Hepatocyte (in vitro differentiated cells): Measurements from ENCODE around the gene NEURL4. TPM values are rescaled to one million over a fixed set of nuclear protein-coding genes. Genes with fewer than 3 reads are reported as not detected.

ENCODE experiments used
- DNase-seq: peaks from one replicate; pipeline ENCODE4 v3.0.0-alpha.2; 2016; ENCODE audit warnings: low spot score
- H2AFZ ChIP-seq: fragments of 200-600 bp; sonication (generic); 2 replicates; pipeline ENCODE4 v1.6.0; 2016; ENCODE audit warnings: antibody characterized with exemption, mild to moderate bottlenecking
- H3K27ac ChIP-seq: fragments of 200-600 bp; sonication (generic); 2 replicates; pipeline ENCODE4 v1.5.1; 2016; ENCODE audit warnings: mild to moderate bottlenecking
- H3K27me3 ChIP-seq: fragments of 200-600 bp; sonication (generic); 2 replicates; pipeline ENCODE4 v1.6.1; 2016
- H3K36me3 ChIP-seq: fragments of 200-600 bp; sonication (generic); replicated peaks from 2 replicates; pipeline ENCODE4 v1.5.1; 2016; ENCODE audit warnings: low read depth; ENCODE audit not compliant: insufficient read depth
- H3K4me1 ChIP-seq: fragments of 200-600 bp; sonication (generic); 2 replicates; pipeline ENCODE4 v1.5.1; 2016; ENCODE audit warnings: mild to moderate bottlenecking, moderate library complexity; ENCODE audit not compliant: insufficient read depth
- H3K4me2 ChIP-seq: fragments of 200-600 bp; sonication (generic); 2 replicates; pipeline ENCODE4 v1.6.0; 2016
- H3K4me3 ChIP-seq: fragments of 200-600 bp; sonication (generic); 2 replicates; pipeline ENCODE4 v1.5.1; 2016; ENCODE audit warnings: mild to moderate bottlenecking
- H3K79me2 ChIP-seq: fragments of 200-600 bp; sonication (generic); 2 replicates; pipeline ENCODE4 v1.6.0; 2017; ENCODE audit warnings: mild to moderate bottlenecking
- H3K9me2 ChIP-seq: fragments of 200-600 bp; sonication (generic); replicated peaks from 2 replicates; pipeline ENCODE4 v1.6.0; 2017; ENCODE audit warnings: mild to moderate bottlenecking; ENCODE audit not compliant: insufficient read depth
- H3K9me3 ChIP-seq: fragments of 200-600 bp; sonication (generic); 2 replicates; pipeline ENCODE4 v1.5.1; 2016; ENCODE audit warnings: low read depth, mild to moderate bottlenecking
- H4K20me1 ChIP-seq: fragments of 200-600 bp; sonication (generic); 2 replicates; pipeline ENCODE4 v1.6.0; 2016; ENCODE audit warnings: mild to moderate bottlenecking; ENCODE audit not compliant: insufficient read depth, poor library complexity, severe bottlenecking
- CTCF ChIP-seq: fragments of 200-600 bp; sonication (generic); IDR thresholded peaks from 2 replicates; pipeline ENCODE4 v1.5.1; 2016; ENCODE audit warnings: antibody characterized with exemption, mild to moderate bottlenecking; ENCODE audit not compliant: poor library complexity
- EZH2 ChIP-seq: fragments of 200-600 bp; sonication (generic); IDR thresholded peaks from 2 replicates; pipeline ENCODE4 v1.6.1; 2016; ENCODE audit warnings: antibody characterized with exemption, mild to moderate bottlenecking, borderline replicate concordance
- EZH2phosphoT487 ChIP-seq: fragments of 200-600 bp; sonication (generic); IDR thresholded peaks from one replicate; pipeline ENCODE4 v1.6.1; 2018; ENCODE audit warnings: antibody characterized with exemption, mild to moderate bottlenecking, low read depth, moderate library complexity; ENCODE audit not compliant: unreplicated experiment, severe bottlenecking
- WGBS: methylation state at CpG from one replicate; pipeline ENCODE4 v1.1.6; 2016; ENCODE audit warnings: low lambda C conversion rate; ENCODE audit errors: missing lambda C conversion rate; 5-methylcytosine and 5-hydroxymethylcytosine counted together
- polyA plus RNA-seq: library from polyadenylated mRNA; unstranded; fragments of >200 nt; fragmentation: Nextera tagmentation; extraction: Ambion mirVana; gene quantifications from 2 replicates; pipeline ENCODE4 v1.2.1, GENCODE V29; 2016
- total RNA-seq: library from RNA; depleted of rRNA; stranded (reverse); fragments of >200 nt; gene quantifications from 2 replicates; pipeline ENCODE4 v1.2.3, GENCODE V29; 2014

NEURL4 gene
- total and polyA plus RNA-seq, 2 experiments from 2014 or later, result 9.5 to 9.6 TPM

GRCh38 chr17:7352910-7353635 is 23.9 kb upstream of the NEURL4 start:
- 96% methylated on average over 36 of the region's 37 CpGs for WGBS
- H2AFZ ChIP-seq, result no peak overlapping the region
- no peaks in the 10 kb centered on the region for H3K9me3 ChIP-seq
- H3K36me3 ChIP-seq, result no peaks in the 10 kb centered on the region
- no peaks in the 10 kb centered on the region for H3K9me2 ChIP-seq
- peak overlapping the region; percentile 100 for H3K27ac ChIP-seq
- H3K27me3 ChIP-seq, result no peaks in the 10 kb centered on the region
- peaks cover 21% of the 10 kb centered on the region for H3K79me2 ChIP-seq
- peak overlapping the region; percentile 94 for H3K4me2 ChIP-seq
- peak; percentile 11 for DNase-seq
- no peak overlapping the region for H3K4me3 ChIP-seq
- TF ChIP-seq EZH2phosphoT487, result no peak
- no peak for TF ChIP-seq CTCF
- TF ChIP-seq EZH2, result no peak
- peaks cover 37% of the 10 kb centered on the region for H3K4me1 ChIP-seq
- H4K20me1 ChIP-seq, result peaks cover 5% of the 10 kb centered on the region

- TF ChIP-seq EZH2phosphoT487 (no peak), CTCF (peak; percentile 66)
- Histone ChIP-seq H3K79me2 (peaks cover 21% of the 10 kb centered on the region), H4K20me1 (peaks cover 5% of the 10 kb centered on the region), H3K27ac (peak overlapping the region; percentile 100), H3K9me3 (no peaks in the 10 kb centered on the region), H2AFZ (peak overlapping the region; percentile 95), H3K4me3 (peak overlapping the region; percentile 53), H3K4me1 (peaks cover 37% of the 10 kb centered on the region), H3K27me3 (no peaks in the 10 kb centered on the region), H3K4me2 (peak overlapping the region; percentile 94), H3K9me2 (no peaks in the 10 kb centered on the region), H3K36me3 (no peaks in the 10 kb centered on the region)
- DNase-seq, result no peak
- 54% methylated on average over 10 of the region's 10 CpGs for WGBS
These were observed 23.4 kb upstream of the NEURL4 start for GRCh38 chr17:7352503-7352889.

GRCh38 chr17:7351665-7352502 is 22.7 kb upstream of the NEURL4 start, which contains the start of gene KCTD11:
TSS of gene KCTD11 (plus strand) at chr17:7352162.
- Histone ChIP-seq H3K9me3 (no peaks in the 10 kb centered on the region), H3K4me2 (peak within 1 kb of the TSS; percentile 94), H3K79me2 (peaks cover 21% of the 10 kb centered on the region), H3K36me3 (no peaks in the 10 kb centered on the region), H3K4me3 (peak within 1 kb of the TSS; percentile 53), H3K27me3 (no peaks in the 10 kb centered on the region), H3K27ac (peak within 1 kb of the TSS; percentile 100), H2AFZ (peak within 1 kb of the TSS; percentile 95), H4K20me1 (peaks cover 5% of the 10 kb centered on the region), H3K4me1 (peaks cover 37% of the 10 kb centered on the region), H3K9me2 (no peaks in the 10 kb centered on the region)
- WGBS, result 1% methylated on average over 64 of the region's 91 CpGs
- DNase-seq, result peak; percentile 95
- no peak for TF ChIP-seq EZH2phosphoT487
- TF ChIP-seq CTCF, result no peak
- no peak for TF ChIP-seq EZH2
